SK-N-SH treated with all-trans-retinoic acid at 6 μM for 48 hours (cell line): ENCODE data around the gene PARD3.

Experiments used
- ATAC-seq: fragments of 200-7000 bp; cut with Tn5 transposase; 3 replicates; pipeline ENCODE4 v1.9.1; 2020; ENCODE audit warnings: mild to moderate bottlenecking, moderate library complexity
- ARNTL ChIP-seq: fragments of 450-650 bp; formaldehyde crosslinking; IDR thresholded peaks from 2 replicates; pipeline ENCODE4 v1.5.0; 2020; ENCODE audit warnings: low read depth, mild to moderate bottlenecking, moderate library complexity, borderline replicate concordance
- BACH2 ChIP-seq: fragments of 250-450 bp; sonication (Bioruptor Pico); IDR thresholded peaks from 2 replicates; pipeline ENCODE4 v1.9.0; 2021; ENCODE audit warnings: mild to moderate bottlenecking, borderline replicate concordance
- CREB5 ChIP-seq: fragments of 250-450 bp; sonication (Bioruptor Pico); IDR thresholded peaks from 2 replicates; pipeline ENCODE4 v1.5.1; 2020; ENCODE audit warnings: low read depth, mild to moderate bottlenecking, moderate library complexity
- CSRNP3 ChIP-seq: fragments of 250-450 bp; sonication (Bioruptor Pico); IDR thresholded peaks from 2 replicates; pipeline ENCODE4 v1.5.1; 2021; ENCODE audit warnings: mild to moderate bottlenecking, moderate library complexity
- ESRRG ChIP-seq: fragments of 250-450 bp; sonication (Bioruptor Pico); IDR thresholded peaks from 2 replicates; pipeline ENCODE4 v1.6.1; 2021; ENCODE audit warnings: mild to moderate bottlenecking
- GLIS3 ChIP-seq: fragments of 250-450 bp; sonication (Bioruptor Pico); IDR thresholded peaks from 2 replicates; pipeline ENCODE4 v1.5.0; 2020; ENCODE audit warnings: mild to moderate bottlenecking, moderate library complexity
- ISL1 ChIP-seq: fragments of 250-450 bp; sonication (Bioruptor Pico); IDR thresholded peaks from 2 replicates; pipeline ENCODE4 v2.1.2; 2022; ENCODE audit warnings: mild to moderate bottlenecking, moderate library complexity
- OSR1 ChIP-seq: fragments of 250-450 bp; sonication (Bioruptor Pico); IDR thresholded peaks from 2 replicates; pipeline ENCODE4 v1.8.0; 2022; ENCODE audit warnings: moderate library complexity, mild to moderate bottlenecking, inconsistent platforms
- POU6F1 ChIP-seq: fragments of 250-450 bp; sonication (Bioruptor Pico); IDR thresholded peaks from 2 replicates; pipeline ENCODE4 v1.8.0; 2021; ENCODE audit warnings: low read depth, mild to moderate bottlenecking, moderate library complexity, borderline replicate concordance
- PPARA ChIP-seq: fragments of 250-450 bp; sonication (Bioruptor Pico); IDR thresholded peaks from 2 replicates; pipeline ENCODE4 v1.5.0; 2020; ENCODE audit warnings: mild to moderate bottlenecking, borderline replicate concordance
- RARB ChIP-seq: fragments of 250-450 bp; sonication (Bioruptor Pico); IDR thresholded peaks from 2 replicates; pipeline ENCODE4 v1.8.0; 2021; ENCODE audit warnings: mild to moderate bottlenecking, moderate library complexity
- SNAI2 ChIP-seq: fragments of 250-450 bp; sonication (Bioruptor Pico); IDR thresholded peaks from 2 replicates; pipeline ENCODE4 v1.5.0; 2020; ENCODE audit warnings: mild to moderate bottlenecking, moderate library complexity
- TOX ChIP-seq: fragments of 250-450 bp; sonication (Bioruptor Pico); IDR thresholded peaks from 2 replicates; pipeline ENCODE4 v1.8.0; 2021; ENCODE audit warnings: mild to moderate bottlenecking, moderate library complexity, borderline replicate concordance
- TSHZ2 ChIP-seq: fragments of 250-450 bp; sonication (Bioruptor Pico); IDR thresholded peaks from 2 replicates; pipeline ENCODE4 v1.5.0; 2020; ENCODE audit warnings: mild to moderate bottlenecking, moderate library complexity
- ZC3H10 ChIP-seq: fragments of 250-450 bp; sonication (Bioruptor Pico); IDR thresholded peaks from 2 replicates; pipeline ENCODE4 v1.5.1; 2021; ENCODE audit warnings: mild to moderate bottlenecking, moderate library complexity
- ZFP30 ChIP-seq: fragments of 450-650 bp; formaldehyde crosslinking; IDR thresholded peaks from 2 replicates; pipeline ENCODE4 v1.5.0; 2022; ENCODE audit warnings: mild to moderate bottlenecking, moderate library complexity
- ZNF565 ChIP-seq: fragments of 450-650 bp; formaldehyde crosslinking; conservative IDR thresholded peaks from 2 replicates; pipeline ENCODE4 v1.5.0; 2020; ENCODE audit warnings: low read depth, mild to moderate bottlenecking, moderate library complexity
- ZNF70 ChIP-seq: fragments of 450-650 bp; formaldehyde crosslinking; IDR thresholded peaks from 2 replicates; pipeline ENCODE4 v1.5.0; 2020; ENCODE audit warnings: mild to moderate bottlenecking, moderate library complexity
- ZNF8 ChIP-seq: fragments of 450-650 bp; formaldehyde crosslinking; IDR thresholded peaks from 2 replicates; pipeline ENCODE4 v1.5.0; 2020; ENCODE audit warnings: mild to moderate bottlenecking, moderate library complexity

Gene PARD3

GRCh38 chr10:34094961-34095360 is 720.1 kb downstream of the PARD3 start (continued):
- TF ChIP-seq POU6F1 (CRISPR knock-in tag) (no peak), CREB5 (no peak), BACH2 (no peak), ARNTL (CRISPR knock-in tag) (no peak), ZNF8 (no peak), OSR1 (no peak), SNAI2 (CRISPR knock-in tag) (no peak)

- ATAC-seq = no peak
- TF ChIP-seq ZC3H10 (CRISPR knock-in tag) (no peak), OSR1 (no peak), TOX (no peak), POU6F1 (CRISPR knock-in tag) (no peak), CREB5 (no peak), RARB (CRISPR knock-in tag) (no peak), ZNF70 (CRISPR knock-in tag) (no peak), ISL1 (CRISPR knock-in tag) (no peak), TSHZ2 (CRISPR knock-in tag) (no peak), ARNTL (CRISPR knock-in tag) (no peak), ESRRG (no peak), CSRNP3 (CRISPR knock-in tag) (no peak), BACH2 (no peak), ZNF565 (CRISPR knock-in tag) (no peak), ZFP30 (CRISPR knock-in tag) (no peak), ZNF8 (no peak), PPARA (no peak), GLIS3 (CRISPR knock-in tag) (no peak)
Observed at GRCh38 chr10:34094146-34094696, 720.9 kb downstream of the PARD3 start.

- no peak for TF ChIP-seq PPARA
- no peak for TF ChIP-seq ZNF8
- no peak for TF ChIP-seq CREB5
- no peak for TF ChIP-seq TOX
- TF ChIP-seq ESRRG = no peak
- TF ChIP-seq SNAI2 (CRISPR knock-in tag) = no peak
- ATAC-seq = no peak
Observed at GRCh38 chr10:34092891-34093290, 722.2 kb downstream of the PARD3 start.
